ENCODE data around the gene ZNF385D. TPM values are rescaled to one million over a fixed set of nuclear protein-coding genes. Genes with fewer than 3 reads are reported as not detected.

The ZNF385D gene
- polyA plus RNA-seq, 1 donor (not counting 4 experiments of a cell fraction or from before 2014, with no cell fraction given): 0.46 TPM

DNA sequence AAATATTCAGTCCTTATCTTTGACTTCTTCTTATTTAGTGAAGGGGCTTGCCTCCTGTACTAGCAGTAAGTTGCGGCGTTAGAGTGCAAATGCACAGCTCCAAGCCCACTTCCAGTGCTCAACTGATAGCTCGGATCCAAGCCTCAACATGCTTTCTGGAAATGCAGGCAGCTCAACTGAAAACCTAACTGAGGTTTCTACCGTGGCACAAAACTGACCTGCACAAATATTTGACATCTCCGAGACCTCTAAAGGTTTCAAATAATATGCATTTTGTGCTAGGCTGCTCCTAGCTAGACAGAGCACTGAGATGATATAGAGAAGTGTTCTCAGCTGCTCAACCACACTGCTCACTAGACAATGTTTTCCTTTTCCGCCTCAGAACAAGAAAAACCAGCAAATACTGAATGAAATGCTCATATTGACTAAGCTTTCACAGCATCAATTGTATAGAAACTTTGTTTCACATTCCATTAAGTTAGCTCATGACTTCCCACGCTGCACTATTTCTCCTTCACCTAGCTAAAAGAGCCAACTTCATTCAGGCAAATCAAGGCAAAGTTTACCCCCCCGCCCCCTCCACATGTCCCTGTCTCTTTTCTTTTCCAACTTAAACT, 822 bp downstream of the ZNF385D start:
- dilution Hi-C loops (cut with MboI; ENCODE audit: extremely low pct_ligation_motif_present, low sequenced_read_pairs): no loop called here
- DNase-seq (ENCODE audit: low read depth, low spot score) (no peak), FAIRE-seq (no peak)
- Histone ChIP-seq H3K4me2 (ENCODE audit: control insufficient read depth, extremely low read depth, insufficient read depth, low read depth, low read length) (peak overlapping the region; percentile 45), H3K27ac (ENCODE audit: control insufficient read depth, insufficient read depth, low read length) (no peak overlapping the region), H3K4me1 (ENCODE audit: control insufficient read depth, extremely low read depth, insufficient read depth, low read length) (no peaks in the 10 kb centered on the region), H3K4me3 (ENCODE audit: control insufficient read depth in 2 of 3, extremely low read depth in 1 of 3, insufficient read depth in 2 of 3, low read depth in 1 of 3, low read length in 3 of 3) (no peak overlapping the region), H4K20me1 (ENCODE audit: control insufficient read depth, extremely low read depth, insufficient read depth, low read length) (no peaks in the 10 kb centered on the region), H2AFZ (ENCODE audit: control insufficient read depth, low read length) (no peak overlapping the region), H3K9me3 (ENCODE audit: control insufficient read depth, low read depth, low read length) (no peaks in the 10 kb centered on the region), H3K36me3 (ENCODE audit: control insufficient read depth in 2 of 2, extremely low read depth in 1 of 2, insufficient read depth in 2 of 2, low read length in 2 of 2) (no peaks in the 10 kb centered on the region), H3K9me1 (ENCODE audit: control insufficient read depth, extremely low read depth, insufficient read depth, low read length) (no peaks in the 10 kb centered on the region), H3K9ac (ENCODE audit: control insufficient read depth, extremely low read depth, insufficient read depth, low read length) (no peak overlapping the region), H3K79me2 (ENCODE audit: control insufficient read depth, insufficient read depth, low read length) (no peaks in the 10 kb centered on the region), H3K27me3 (ENCODE audit: control insufficient read depth, extremely low read depth, insufficient read depth, low read length) (no peaks in the 10 kb centered on the region)
- no peak for TF ChIP-seq CTCF (optimal IDR thresholded peaks at IDR 0.05 in 1 of 3, IDR thresholded peaks at IDR 0.05 in 1 of 3, conservative IDR thresholded peaks at IDR 0.05 in 1 of 3; ENCODE audit: extremely low read depth in 1 of 3, insufficient read depth in 2 of 3, low read length in 3 of 3)
- no peak for TF ChIP-seq EZH2 (IDR thresholded peaks at IDR 0.05; ENCODE audit: low read length)

DNA sequence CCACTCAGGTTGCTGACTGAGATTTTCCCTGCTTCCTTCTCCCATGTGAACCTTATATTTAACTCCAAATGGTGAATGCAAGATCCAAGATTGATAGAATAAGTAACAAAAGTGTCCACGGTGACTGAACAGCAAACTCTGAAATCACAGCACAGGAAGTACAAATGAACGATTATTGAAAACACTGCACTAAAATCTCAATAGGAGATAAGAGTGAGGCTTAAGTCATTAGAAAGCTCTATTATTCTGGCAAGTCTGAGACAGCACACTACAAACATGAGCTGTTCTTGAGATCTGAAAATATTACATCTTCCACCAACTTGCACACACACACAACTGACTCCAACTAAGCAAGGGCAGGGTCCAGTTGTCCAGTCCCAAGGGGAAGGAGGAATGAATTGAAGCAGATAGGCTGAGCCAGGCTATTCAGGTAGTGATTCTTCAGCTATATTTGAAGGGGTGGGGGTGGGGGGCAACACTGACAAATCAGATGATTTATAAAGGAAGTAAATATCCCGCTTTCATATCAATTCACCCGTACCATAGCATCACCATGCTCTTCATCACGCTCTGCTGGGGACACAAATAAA, 2.9 kb downstream of the ZNF385D start:
- DNase-seq (ENCODE audit: low read depth, low spot score): no peak
- H3K27me3 ChIP-seq (ENCODE audit: control insufficient read depth, extremely low read depth, insufficient read depth, low read length): no peaks in the 10 kb centered on the region
- FAIRE-seq: no peak
- H3K36me3 ChIP-seq (ENCODE audit: control insufficient read depth in 2 of 2, extremely low read depth in 1 of 2, insufficient read depth in 2 of 2, low read length in 2 of 2): no peaks in the 10 kb centered on the region
- no peak overlapping the region for H3K27ac ChIP-seq (ENCODE audit: control insufficient read depth, insufficient read depth, low read length)
- H3K4me1 ChIP-seq (ENCODE audit: control insufficient read depth, extremely low read depth, insufficient read depth, low read length): no peaks in the 10 kb centered on the region
- H3K4me3 ChIP-seq (ENCODE audit: control insufficient read depth in 2 of 3, extremely low read depth in 1 of 3, insufficient read depth in 2 of 3, low read depth in 1 of 3, low read length in 3 of 3): no peak overlapping the region
- dilution Hi-C loops (cut with MboI; ENCODE audit: extremely low pct_ligation_motif_present, low sequenced_read_pairs): no loop called here
- no peak overlapping the region for H2AFZ ChIP-seq (ENCODE audit: control insufficient read depth, low read length)
- no peak for TF ChIP-seq CTCF (optimal IDR thresholded peaks at IDR 0.05 in 1 of 3, IDR thresholded peaks at IDR 0.05 in 1 of 3, conservative IDR thresholded peaks at IDR 0.05 in 1 of 3; ENCODE audit: extremely low read depth in 1 of 3, insufficient read depth in 2 of 3, low read length in 3 of 3)
- TF ChIP-seq EZH2 (IDR thresholded peaks at IDR 0.05; ENCODE audit: low read length): no peak
- no peaks in the 10 kb centered on the region for H3K9me3 ChIP-seq (ENCODE audit: control insufficient read depth, low read depth, low read length)
- no peaks in the 10 kb centered on the region for H4K20me1 ChIP-seq (ENCODE audit: control insufficient read depth, extremely low read depth, insufficient read depth, low read length)
- no peaks in the 10 kb centered on the region for H3K79me2 ChIP-seq (ENCODE audit: control insufficient read depth, insufficient read depth, low read length)
- no peaks in the 10 kb centered on the region for H3K9me1 ChIP-seq (ENCODE audit: control insufficient read depth, extremely low read depth, insufficient read depth, low read length)
- H3K4me2 ChIP-seq (ENCODE audit: control insufficient read depth, extremely low read depth, insufficient read depth, low read depth, low read length): no peak overlapping the region
- H3K9ac ChIP-seq (ENCODE audit: control insufficient read depth, extremely low read depth, insufficient read depth, low read length): no peak overlapping the region

All from keratinocyte (primary cell).